ENCODE measurements around the gene TMEM205. TPM values are rescaled to one million over a fixed set of nuclear protein-coding genes. Genes with fewer than 3 reads are reported as not detected.

TMEM205 gene
- total and polyA plus RNA-seq, 2 of the 13 experiments (the other 11 are each of a cell fraction or from before 2014, with no cell fraction given), result 45.5 to 98.7 TPM

DNA sequence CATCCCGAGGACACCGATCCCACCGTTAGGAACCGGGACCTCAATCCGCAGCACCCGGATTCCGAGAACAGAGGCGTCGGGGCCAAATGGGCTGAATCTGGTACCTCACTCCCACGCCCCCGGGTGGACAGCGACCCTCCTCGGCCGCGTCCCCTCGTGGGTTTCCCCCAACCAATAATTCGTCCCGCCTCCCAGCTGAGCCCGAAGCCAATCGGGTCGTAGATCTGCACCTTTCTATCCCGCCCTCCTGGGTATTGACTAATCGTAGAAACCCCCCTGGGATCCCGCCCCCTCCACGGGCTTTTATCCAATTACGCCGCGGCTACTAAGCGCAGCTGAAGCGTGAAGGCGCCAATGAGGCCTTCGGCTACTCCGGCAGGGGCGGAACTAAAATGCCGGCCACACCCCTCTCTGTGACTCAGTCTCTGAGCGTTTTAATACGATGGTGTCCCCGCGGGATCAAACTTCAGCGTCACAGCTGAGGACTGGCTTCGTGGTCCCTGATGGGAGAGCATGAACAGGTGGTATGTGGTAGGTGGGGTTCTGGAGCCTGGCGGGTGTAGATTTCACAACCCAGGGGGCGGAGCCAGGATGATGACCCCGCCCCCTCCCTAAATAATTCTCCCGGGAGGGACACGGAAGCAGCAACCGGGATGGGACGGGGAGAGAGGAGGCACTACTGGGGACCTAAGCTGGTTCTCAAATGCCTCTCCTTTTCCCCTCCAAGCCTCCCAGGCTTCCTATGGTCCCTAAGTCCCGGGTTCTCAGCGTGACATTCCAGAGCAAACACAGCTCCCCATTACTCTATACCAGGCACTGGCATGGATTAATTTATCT lies at the start of gene TMEM205, which contains the start of gene CCDC159 (continued):
- TF ChIP-seq, protein P1, sequence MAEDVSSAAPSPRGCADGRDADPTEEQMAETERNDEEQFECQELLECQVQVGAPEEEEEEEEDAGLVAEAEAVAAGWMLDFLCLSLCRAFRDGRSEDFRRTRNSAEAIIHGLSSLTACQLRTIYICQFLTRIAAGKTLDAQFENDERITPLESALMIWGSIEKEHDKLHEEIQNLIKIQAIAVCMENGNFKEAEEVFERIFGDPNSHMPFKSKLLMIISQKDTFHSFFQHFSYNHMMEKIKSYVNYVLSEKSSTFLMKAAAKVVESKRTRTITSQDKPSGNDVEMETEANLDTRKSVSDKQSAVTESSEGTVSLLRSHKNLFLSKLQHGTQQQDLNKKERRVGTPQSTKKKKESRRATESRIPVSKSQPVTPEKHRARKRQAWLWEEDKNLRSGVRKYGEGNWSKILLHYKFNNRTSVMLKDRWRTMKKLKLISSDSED (CRISPR knock-in tag; IDR thresholded peaks at IDR 0.05), result no peak
- TF ChIP-seq GABPA (IDR thresholded peaks at IDR 0.05; ENCODE audit: low read depth, low read length) (no peak), GABPA (CRISPR knock-in tag; IDR thresholded peaks at IDR 0.05; ENCODE audit: low read depth) (peak; percentile 50), SRSF9 (IDR thresholded peaks at IDR 0.05; ENCODE audit: borderline replicate concordance, insufficient read depth, low read depth, low read length, poor library complexity, severe bottlenecking) (no peak), ZNF558 (CRISPR knock-in tag; IDR thresholded peaks at IDR 0.05; ENCODE audit: borderline replicate concordance) (no peak), CENPX (CRISPR knock-in tag; IDR thresholded peaks at IDR 0.05) (no peak), CREB1 (IDR thresholded peaks at IDR 0.05) (peak; percentile 84), CREB1 (CRISPR knock-in tag; IDR thresholded peaks at IDR 0.05) (peak; percentile 89), ZNF768 (CRISPR knock-in tag; IDR thresholded peaks at IDR 0.05) (0 out of 2 replicates have a peak, but pooled peaks have one; percentile 2), TARDBP (CRISPR knock-in tag; IDR thresholded peaks at IDR 0.05) (peak; percentile 51; the same call in 1 of the 2 replicates), ZFX (CRISPR knock-in tag; IDR thresholded peaks at IDR 0.05; ENCODE audit: low read depth) (peak; percentile 49; the same call in 1 of the 2 replicates), NR1H2 (CRISPR knock-in tag; IDR thresholded peaks at IDR 0.05; ENCODE audit: borderline replicate concordance, low read depth) (no peak), BRCA1 (CRISPR knock-in tag; IDR thresholded peaks at IDR 0.05) (no peak), ZNF720 (CRISPR knock-in tag; IDR thresholded peaks at IDR 0.05) (no peak), ZNF251 (CRISPR knock-in tag; IDR thresholded peaks at IDR 0.05) (no peak), RFX5 (IDR thresholded peaks at IDR 0.05; ENCODE audit: low read depth, low read length) (no peak; the same call in 1 of the 2 replicates), CC2D1A (CRISPR knock-in tag; IDR thresholded peaks at IDR 0.05) (no peak)
- TF ChIP-seq, protein P2, sequence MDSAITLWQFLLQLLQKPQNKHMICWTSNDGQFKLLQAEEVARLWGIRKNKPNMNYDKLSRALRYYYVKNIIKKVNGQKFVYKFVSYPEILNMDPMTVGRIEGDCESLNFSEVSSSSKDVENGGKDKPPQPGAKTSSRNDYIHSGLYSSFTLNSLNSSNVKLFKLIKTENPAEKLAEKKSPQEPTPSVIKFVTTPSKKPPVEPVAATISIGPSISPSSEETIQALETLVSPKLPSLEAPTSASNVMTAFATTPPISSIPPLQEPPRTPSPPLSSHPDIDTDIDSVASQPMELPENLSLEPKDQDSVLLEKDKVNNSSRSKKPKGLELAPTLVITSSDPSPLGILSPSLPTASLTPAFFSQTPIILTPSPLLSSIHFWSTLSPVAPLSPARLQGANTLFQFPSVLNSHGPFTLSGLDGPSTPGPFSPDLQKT (CRISPR knock-in tag; IDR thresholded peaks at IDR 0.05; ENCODE audit: borderline replicate concordance), result no peak
- TF ChIP-seq, protein P3, sequence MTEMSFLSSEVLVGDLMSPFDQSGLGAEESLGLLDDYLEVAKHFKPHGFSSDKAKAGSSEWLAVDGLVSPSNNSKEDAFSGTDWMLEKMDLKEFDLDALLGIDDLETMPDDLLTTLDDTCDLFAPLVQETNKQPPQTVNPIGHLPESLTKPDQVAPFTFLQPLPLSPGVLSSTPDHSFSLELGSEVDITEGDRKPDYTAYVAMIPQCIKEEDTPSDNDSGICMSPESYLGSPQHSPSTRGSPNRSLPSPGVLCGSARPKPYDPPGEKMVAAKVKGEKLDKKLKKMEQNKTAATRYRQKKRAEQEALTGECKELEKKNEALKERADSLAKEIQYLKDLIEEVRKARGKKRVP (CRISPR knock-in tag; IDR thresholded peaks at IDR 0.05), result no peak
- TF ChIP-seq, protein P4, sequence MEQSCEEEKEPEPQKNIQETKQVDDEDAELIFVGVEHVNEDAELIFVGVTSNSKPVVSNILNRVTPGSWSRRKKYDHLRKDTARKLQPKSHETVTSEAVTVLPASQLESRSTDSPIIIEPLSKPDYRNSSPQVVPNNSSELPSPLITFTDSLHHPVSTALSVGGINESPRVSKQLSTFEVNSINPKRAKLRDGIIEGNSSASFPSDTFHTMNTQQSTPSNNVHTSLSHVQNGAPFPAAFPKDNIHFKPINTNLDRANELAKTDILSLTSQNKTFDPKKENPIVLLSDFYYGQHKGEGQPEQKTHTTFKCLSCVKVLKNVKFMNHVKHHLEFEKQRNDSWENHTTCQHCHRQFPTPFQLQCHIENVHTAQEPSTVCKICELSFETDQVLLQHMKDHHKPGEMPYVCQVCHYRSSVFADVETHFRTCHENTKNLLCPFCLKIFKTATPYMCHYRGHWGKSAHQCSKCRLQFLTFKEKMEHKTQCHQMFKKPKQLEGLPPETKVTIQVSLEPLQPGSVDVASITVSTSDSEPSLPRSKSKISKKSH (CRISPR knock-in tag; IDR thresholded peaks at IDR 0.05; ENCODE audit: borderline replicate concordance), result no peak
- TF ChIP-seq, protein P5, sequence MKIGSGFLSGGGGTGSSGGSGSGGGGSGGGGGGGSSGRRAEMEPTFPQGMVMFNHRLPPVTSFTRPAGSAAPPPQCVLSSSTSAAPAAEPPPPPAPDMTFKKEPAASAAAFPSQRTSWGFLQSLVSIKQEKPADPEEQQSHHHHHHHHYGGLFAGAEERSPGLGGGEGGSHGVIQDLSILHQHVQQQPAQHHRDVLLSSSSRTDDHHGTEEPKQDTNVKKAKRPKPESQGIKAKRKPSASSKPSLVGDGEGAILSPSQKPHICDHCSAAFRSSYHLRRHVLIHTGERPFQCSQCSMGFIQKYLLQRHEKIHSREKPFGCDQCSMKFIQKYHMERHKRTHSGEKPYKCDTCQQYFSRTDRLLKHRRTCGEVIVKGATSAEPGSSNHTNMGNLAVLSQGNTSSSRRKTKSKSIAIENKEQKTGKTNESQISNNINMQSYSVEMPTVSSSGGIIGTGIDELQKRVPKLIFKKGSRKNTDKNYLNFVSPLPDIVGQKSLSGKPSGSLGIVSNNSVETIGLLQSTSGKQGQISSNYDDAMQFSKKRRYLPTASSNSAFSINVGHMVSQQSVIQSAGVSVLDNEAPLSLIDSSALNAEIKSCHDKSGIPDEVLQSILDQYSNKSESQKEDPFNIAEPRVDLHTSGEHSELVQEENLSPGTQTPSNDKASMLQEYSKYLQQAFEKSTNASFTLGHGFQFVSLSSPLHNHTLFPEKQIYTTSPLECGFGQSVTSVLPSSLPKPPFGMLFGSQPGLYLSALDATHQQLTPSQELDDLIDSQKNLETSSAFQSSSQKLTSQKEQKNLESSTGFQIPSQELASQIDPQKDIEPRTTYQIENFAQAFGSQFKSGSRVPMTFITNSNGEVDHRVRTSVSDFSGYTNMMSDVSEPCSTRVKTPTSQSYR (CRISPR knock-in tag; IDR thresholded peaks at IDR 0.05; ENCODE audit: borderline replicate concordance), result no peak
